Upper lobe of left lung (tissue), 4 donors: ENCODE measurements around the gene SCLY.

Experiments used
- EP300 ChIP-seq, 4 donors: sonication (generic); formaldehyde crosslinking; IDR thresholded peaks; one replicate each; pipeline ENCODE4 v1.5.1; 2017; ENCODE audit warnings: antibody characterized with exemption in 4 of 4, control low read depth in 2 of 4
- POLR2A ChIP-seq, 4 donors: fragments of 450-650 bp; IDR thresholded peaks; one replicate each; pipeline ENCODE4 v1.5.1; 2016 to 2017; ENCODE audit warnings: antibody characterized with exemption in 4 of 4, mild to moderate bottlenecking in 2 of 4
- TF ChIP-seq, protein P1 (sequence below), 6 experiments: fragments of 450-650 bp in 4 of 6; fragments of 200-600 bp in 2 of 6; sonication (generic) in 2 of 6; IDR thresholded peaks; one replicate each; pipeline ENCODE4 v1.5.1; 2016 to 2019; ENCODE audit warnings: antibody characterized with exemption in 6 of 6

DNA sequence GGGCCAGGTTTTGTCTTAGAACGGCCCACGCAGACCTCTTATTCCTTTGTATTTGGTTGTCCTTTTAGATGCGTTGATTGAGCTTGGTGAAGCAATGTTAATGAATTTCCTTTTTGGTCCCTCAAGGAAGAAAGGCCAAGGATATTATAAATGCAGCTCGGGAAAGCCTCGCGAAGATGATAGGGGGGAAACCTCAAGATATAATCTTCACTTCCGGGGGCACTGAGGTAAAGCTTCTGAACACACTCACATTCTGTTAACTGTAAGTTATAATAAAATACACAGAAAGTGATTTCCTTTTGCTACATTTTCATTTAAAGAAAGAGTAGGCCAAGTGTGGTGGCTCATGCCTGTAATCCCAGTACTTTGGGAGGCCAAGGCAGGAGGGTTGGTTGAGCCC is 7.1 kb downstream of the SCLY start:
- TF ChIP-seq POLR2A (IDR thresholded peaks at IDR 0.05) (no peak), EP300 (IDR thresholded peaks at IDR 0.05) (no peak)
- TF ChIP-seq, protein P1, sequence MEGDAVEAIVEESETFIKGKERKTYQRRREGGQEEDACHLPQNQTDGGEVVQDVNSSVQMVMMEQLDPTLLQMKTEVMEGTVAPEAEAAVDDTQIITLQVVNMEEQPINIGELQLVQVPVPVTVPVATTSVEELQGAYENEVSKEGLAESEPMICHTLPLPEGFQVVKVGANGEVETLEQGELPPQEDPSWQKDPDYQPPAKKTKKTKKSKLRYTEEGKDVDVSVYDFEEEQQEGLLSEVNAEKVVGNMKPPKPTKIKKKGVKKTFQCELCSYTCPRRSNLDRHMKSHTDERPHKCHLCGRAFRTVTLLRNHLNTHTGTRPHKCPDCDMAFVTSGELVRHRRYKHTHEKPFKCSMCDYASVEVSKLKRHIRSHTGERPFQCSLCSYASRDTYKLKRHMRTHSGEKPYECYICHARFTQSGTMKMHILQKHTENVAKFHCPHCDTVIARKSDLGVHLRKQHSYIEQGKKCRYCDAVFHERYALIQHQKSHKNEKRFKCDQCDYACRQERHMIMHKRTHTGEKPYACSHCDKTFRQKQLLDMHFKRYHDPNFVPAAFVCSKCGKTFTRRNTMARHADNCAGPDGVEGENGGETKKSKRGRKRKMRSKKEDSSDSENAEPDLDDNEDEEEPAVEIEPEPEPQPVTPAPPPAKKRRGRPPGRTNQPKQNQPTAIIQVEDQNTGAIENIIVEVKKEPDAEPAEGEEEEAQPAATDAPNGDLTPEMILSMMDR (IDR thresholded peaks at IDR 0.05) = no peak
